Measurements from ENCODE around the gene SPEM1. TPM values are rescaled to one million over a fixed set of nuclear protein-coding genes. Genes with fewer than 3 reads are reported as not detected.

The SPEM1 gene
- total RNA-seq, 4 donors from 2014 or later = not detected

- H3K27ac ChIP-seq = no peak overlapping the region
- no peaks in the 10 kb centered on the region for H3K4me1 ChIP-seq
- no peak for TF ChIP-seq CTCF (IDR thresholded peaks at IDR 0.05)
- no peak for TF ChIP-seq POLR2A (IDR thresholded peaks at IDR 0.05)
- 74 to 88% methylated on average over 6 of the region's 6 CpGs for WGBS, 2 donors
- no peak for DNase-seq
- no peaks in the 10 kb centered on the region for H3K36me3 ChIP-seq
- intact Hi-C loops (cut with DNase I) = no loop called here
- H3K4me3 ChIP-seq (replicated peaks in 1 of 3) = no peak overlapping the region
- no peaks in the 10 kb centered on the region for H3K27me3 ChIP-seq
- no peaks in the 10 kb centered on the region for H3K9me3 ChIP-seq
Measured at GRCh38 chr17:7416323-7416722, 3.8 kb upstream of the SPEM1 start.

GRCh38 chr17:7417056-7417655 lies 3.0 kb upstream of the SPEM1 start:
- intact Hi-C loops (cut with DNase I) = no loop called here
- H3K27me3 ChIP-seq = no peaks in the 10 kb centered on the region
- H3K4me3 ChIP-seq (replicated peaks in 1 of 3) = no peak overlapping the region
- no peaks in the 10 kb centered on the region for H3K9me3 ChIP-seq
- no peaks in the 10 kb centered on the region for H3K36me3 ChIP-seq
- WGBS, 2 donors = 95 to 96% methylated on average over 37 to 54 of the region's 54 CpGs
- no peaks in the 10 kb centered on the region for H3K4me1 ChIP-seq
- no peak overlapping the region for H3K27ac ChIP-seq
- TF ChIP-seq CTCF (IDR thresholded peaks at IDR 0.05) (no peak), POLR2A (IDR thresholded peaks at IDR 0.05) (no peak)
- DNase-seq = no peak

DNA sequence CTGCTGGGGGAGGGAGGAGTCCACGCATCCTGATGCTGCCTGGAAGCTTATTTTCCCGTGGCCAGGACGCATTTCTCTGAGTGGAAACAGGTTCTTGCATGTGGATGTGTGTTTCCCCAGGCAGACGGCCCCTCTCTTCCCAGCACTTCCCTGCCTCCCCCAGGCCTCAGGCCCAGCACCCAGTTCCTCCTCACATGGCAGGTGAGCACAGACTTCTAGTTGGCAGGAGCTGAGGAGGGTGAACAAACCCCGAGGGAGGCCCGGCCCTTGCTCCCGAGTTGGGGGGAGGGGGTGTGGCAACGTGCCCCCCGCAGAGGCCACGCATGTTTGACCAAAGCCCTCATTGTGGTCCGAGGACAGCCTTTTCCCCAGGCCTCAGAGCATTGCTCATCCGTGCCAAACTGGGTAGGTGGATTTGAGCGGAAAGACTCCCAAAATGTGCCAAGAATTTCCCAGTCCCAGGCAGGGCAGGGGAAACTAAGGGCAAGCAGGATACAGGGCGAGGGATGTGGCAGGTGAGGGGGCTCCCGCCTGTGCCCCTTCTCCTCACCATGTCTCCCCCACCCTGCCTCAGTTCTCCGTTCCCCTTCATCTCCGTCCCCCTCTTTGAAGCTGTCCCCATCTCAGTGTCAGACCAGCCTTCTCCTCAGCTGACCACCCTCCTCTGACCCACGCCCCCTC lies 1.5 kb upstream of the SPEM1 start:
- 66 to 68% methylated on average over 16 to 18 of the region's 18 CpGs for WGBS, 2 donors
- Histone ChIP-seq H3K27me3 (no peaks in the 10 kb centered on the region), H3K4me3 (replicated peaks in 1 of 3) (no peak overlapping the region), H3K27ac (no peak overlapping the region), H3K9me3 (no peaks in the 10 kb centered on the region), H3K36me3 (no peaks in the 10 kb centered on the region), H3K4me1 (no peaks in the 10 kb centered on the region)
- DNase-seq = no peak
- TF ChIP-seq POLR2A (IDR thresholded peaks at IDR 0.05) (no peak), CTCF (IDR thresholded peaks at IDR 0.05) (no peak)
- intact Hi-C loops (cut with DNase I) = no loop called here

DNA sequence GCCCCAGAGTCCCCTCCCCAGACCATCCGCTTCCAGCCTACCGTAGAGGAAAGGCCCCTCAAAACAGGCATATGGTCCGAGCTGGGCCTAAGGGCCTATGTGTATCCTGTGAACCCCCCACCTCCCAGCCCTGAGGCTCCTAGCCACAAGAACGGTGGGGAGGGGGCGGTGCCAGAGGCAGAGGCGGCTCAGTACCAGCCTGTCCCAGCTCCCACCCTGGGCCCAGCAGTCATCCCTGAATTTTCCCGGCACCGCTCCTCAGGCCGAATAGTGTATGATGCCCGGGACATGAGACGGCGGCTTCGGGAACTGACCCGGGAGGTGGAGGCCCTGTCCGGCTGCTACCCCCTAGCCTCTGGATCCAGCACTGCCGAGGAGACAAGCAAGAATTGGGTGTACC lies 1.1 kb downstream of the SPEM1 start:
- TF ChIP-seq CTCF (IDR thresholded peaks at IDR 0.05) (no peak), POLR2A (IDR thresholded peaks at IDR 0.05) (no peak)
- WGBS, 2 donors = 92 to 98% methylated on average over 10 to 14 of the region's 16 CpGs
- Histone ChIP-seq H3K27ac (no peak overlapping the region), H3K36me3 (no peaks in the 10 kb centered on the region), H3K4me3 (replicated peaks in 1 of 3) (no peak overlapping the region), H3K9me3 (no peaks in the 10 kb centered on the region), H3K4me1 (no peaks in the 10 kb centered on the region), H3K27me3 (no peaks in the 10 kb centered on the region)
- intact Hi-C loops (cut with DNase I) = loop anchor here (5.0 kb wide), 1 partner anchor 59 kb away; no protein-coding TSS in a partner anchor
- no peak for DNase-seq

- H3K36me3 ChIP-seq = no peaks in the 10 kb centered on the region
- no peak overlapping the region for H3K4me3 ChIP-seq (replicated peaks in 1 of 3)
- no peak overlapping the region for H3K27ac ChIP-seq
- WGBS, 2 donors = 41 to 50% methylated on average over 4 of the region's 4 CpGs
- intact Hi-C loops (cut with DNase I) = loop anchor here (5.0 kb wide), 1 partner anchor 61 kb away; no protein-coding TSS in a partner anchor
- no peak for DNase-seq
- no peaks in the 10 kb centered on the region for H3K27me3 ChIP-seq
- TF ChIP-seq POLR2A (IDR thresholded peaks at IDR 0.05) (no peak), CTCF (IDR thresholded peaks at IDR 0.05) (no peak)
- no peaks in the 10 kb centered on the region for H3K9me3 ChIP-seq
- no peaks in the 10 kb centered on the region for H3K4me1 ChIP-seq
Measured at GRCh38 chr17:7423679-7424078, 3.6 kb downstream of the SPEM1 start.

Measured in thyroid gland (tissue), 4 donors.